Measurements from ENCODE around the gene TNK1. TPM values are rescaled to one million over a fixed set of nuclear protein-coding genes. Genes with fewer than 3 reads are reported as not detected.

Gene TNK1
- total and polyA plus RNA-seq, 12 donors, result 1.1 to 4.4 (median 2.1) TPM

DNA sequence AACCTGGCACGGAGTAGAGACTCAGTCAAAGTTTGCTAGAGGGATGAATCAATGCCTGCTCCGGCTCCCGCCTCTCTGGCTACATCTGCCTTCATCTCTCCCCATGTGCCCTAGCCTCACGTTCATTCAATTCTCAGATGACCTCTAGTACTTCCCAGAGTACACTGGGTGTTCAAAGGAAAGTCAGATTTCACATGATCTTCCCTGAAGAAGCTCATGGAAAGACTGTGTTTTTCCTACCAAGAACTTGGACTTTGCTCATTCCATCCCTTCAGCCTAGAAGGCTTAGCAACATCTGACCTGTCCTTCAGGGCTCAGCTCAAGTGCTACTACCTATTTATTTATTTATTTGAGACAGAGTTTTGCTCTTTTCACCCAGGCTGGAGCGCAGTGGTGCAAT is 11.1 kb upstream of the TNK1 start:
- TF ChIP-seq, protein P1, sequence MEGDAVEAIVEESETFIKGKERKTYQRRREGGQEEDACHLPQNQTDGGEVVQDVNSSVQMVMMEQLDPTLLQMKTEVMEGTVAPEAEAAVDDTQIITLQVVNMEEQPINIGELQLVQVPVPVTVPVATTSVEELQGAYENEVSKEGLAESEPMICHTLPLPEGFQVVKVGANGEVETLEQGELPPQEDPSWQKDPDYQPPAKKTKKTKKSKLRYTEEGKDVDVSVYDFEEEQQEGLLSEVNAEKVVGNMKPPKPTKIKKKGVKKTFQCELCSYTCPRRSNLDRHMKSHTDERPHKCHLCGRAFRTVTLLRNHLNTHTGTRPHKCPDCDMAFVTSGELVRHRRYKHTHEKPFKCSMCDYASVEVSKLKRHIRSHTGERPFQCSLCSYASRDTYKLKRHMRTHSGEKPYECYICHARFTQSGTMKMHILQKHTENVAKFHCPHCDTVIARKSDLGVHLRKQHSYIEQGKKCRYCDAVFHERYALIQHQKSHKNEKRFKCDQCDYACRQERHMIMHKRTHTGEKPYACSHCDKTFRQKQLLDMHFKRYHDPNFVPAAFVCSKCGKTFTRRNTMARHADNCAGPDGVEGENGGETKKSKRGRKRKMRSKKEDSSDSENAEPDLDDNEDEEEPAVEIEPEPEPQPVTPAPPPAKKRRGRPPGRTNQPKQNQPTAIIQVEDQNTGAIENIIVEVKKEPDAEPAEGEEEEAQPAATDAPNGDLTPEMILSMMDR (IDR thresholded peaks at IDR 0.05), result no peak
- Histone ChIP-seq H3K27ac (no peak overlapping the region), H3K9me3 (no peaks in the 10 kb centered on the region), H3K4me1 (no peaks in the 10 kb centered on the region), H3K4me3 (no peak overlapping the region), H3K27me3 (peaks cover 0 to 6% (median 0%) of the 10 kb centered on the region in 7 donors), H3K36me3 (no peaks in the 10 kb centered on the region)
- intact Hi-C loops (cut with DNase I), result loop anchor here in 1 of 10 donors (10.0 kb wide), 1 partner anchor 145 kb away; no protein-coding TSS in a partner anchor
- 89% methylated on average over 5 of the region's 5 CpGs for WGBS, 2 donors
- DNase-seq, result no peak
- no peak for ATAC-seq

DNA sequence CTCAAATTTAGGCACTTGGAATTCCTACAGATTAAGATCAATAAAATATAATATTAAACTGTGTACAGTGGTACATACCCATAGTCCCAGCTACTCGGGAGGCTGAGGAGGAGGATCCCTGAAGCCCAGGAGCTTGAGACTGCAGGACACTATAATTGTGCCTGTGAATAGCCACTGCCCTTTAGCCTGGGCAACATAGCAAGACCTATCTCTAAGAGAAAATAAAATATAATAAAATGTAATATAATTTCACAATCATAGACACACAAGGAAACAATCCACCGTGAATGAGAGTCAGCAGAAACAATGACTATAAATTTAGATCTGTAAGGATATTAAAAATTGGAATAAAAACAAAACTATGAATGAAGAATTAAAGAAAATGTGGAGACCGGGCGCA is 10.0 kb upstream of the TNK1 start:
- Histone ChIP-seq H3K4me1 (no peaks in the 10 kb centered on the region), H3K4me3 (no peak overlapping the region), H3K27me3 (peaks cover 0 to 6% (median 0%) of the 10 kb centered on the region in 7 donors), H3K27ac (no peak overlapping the region), H3K36me3 (no peaks in the 10 kb centered on the region), H3K9me3 (no peaks in the 10 kb centered on the region)
- WGBS, 2 donors, result 86 to 91% methylated on average over 4 of the region's 4 CpGs
- intact Hi-C loops (cut with DNase I), result no loop called here
- DNase-seq (no peak), ATAC-seq (no peak)
- TF ChIP-seq, protein P1 (IDR thresholded peaks at IDR 0.05), result no peak

DNA sequence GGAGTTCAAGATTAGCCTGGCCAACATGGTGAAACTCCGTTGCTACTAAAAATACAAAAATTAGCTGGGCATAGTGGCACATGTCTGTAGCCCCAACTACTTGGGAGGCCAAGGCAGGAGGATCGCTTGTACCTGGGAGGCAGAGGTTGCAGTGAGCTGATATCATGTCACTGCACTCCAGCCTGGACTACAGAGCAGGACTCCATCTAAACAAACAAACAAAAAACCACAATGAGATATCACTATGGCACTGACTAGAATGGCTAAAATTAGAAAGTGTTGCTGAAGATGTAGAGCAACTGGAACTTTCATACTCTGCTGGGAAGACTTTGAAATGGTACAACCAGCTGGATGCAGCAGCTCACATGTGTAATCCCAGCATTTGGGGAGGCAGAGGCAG is 6.5 kb upstream of the TNK1 start:
- Histone ChIP-seq H3K36me3 (no peaks in the 10 kb centered on the region), H3K27ac (no peak overlapping the region), H3K9me3 (peaks cover 0 to 5% (median 0%) of the 10 kb centered on the region in 11 donors), H3K4me1 (no peaks in the 10 kb centered on the region), H3K27me3 (peaks cover 0 to 15% (median 4%) of the 10 kb centered on the region in 7 donors), H3K4me3 (no peak overlapping the region)
- intact Hi-C loops (cut with DNase I), result no loop called here
- TF ChIP-seq, protein P1 (IDR thresholded peaks at IDR 0.05), result no peak
- no peak for ATAC-seq
- no peak for DNase-seq
- WGBS, 2 donors, result 89 to 91% methylated on average over 2 of the region's 2 CpGs

DNA sequence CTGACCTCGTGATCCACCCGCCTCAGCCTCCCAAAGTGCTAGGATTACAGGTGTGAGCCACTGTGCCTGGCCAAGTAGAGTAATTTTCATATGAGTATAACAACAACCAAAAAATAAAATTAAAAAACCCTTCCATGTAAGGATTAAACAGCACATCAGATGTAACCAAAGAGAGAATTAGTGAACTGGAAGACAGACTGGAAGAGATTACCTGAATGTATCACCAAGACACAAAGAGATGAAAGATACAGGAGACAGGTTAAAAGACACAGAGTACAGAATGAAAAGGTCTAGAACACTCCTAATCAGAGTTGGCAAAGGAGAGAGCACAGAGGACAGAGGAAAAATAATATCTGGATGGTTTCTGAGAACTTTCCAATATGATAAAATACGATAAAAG is 1.8 kb upstream of the TNK1 start:
- DNase-seq (no peak), ATAC-seq (no peak)
- H3K36me3 ChIP-seq, result no peaks in the 10 kb centered on the region
- TF ChIP-seq, protein P1 (IDR thresholded peaks at IDR 0.05), result no peak
- H3K4me1 ChIP-seq, result peaks cover 6 to 29% (median 26%) of the 10 kb centered on the region in 9 donors
- H3K27ac ChIP-seq, result no peak overlapping the region
- no peak overlapping the region for H3K4me3 ChIP-seq
- H3K27me3 ChIP-seq, result peaks cover 0 to 55% (median 0%) of the 10 kb centered on the region in 7 donors
- intact Hi-C loops (cut with DNase I), result no loop called here
- H3K9me3 ChIP-seq, result peaks cover 0 to 5% (median 0%) of the 10 kb centered on the region in 11 donors
- WGBS, 2 donors, result 92% methylated on average over 3 of the region's 3 CpGs
